Measurements from ENCODE around the gene SQSTM1.

DNA sequence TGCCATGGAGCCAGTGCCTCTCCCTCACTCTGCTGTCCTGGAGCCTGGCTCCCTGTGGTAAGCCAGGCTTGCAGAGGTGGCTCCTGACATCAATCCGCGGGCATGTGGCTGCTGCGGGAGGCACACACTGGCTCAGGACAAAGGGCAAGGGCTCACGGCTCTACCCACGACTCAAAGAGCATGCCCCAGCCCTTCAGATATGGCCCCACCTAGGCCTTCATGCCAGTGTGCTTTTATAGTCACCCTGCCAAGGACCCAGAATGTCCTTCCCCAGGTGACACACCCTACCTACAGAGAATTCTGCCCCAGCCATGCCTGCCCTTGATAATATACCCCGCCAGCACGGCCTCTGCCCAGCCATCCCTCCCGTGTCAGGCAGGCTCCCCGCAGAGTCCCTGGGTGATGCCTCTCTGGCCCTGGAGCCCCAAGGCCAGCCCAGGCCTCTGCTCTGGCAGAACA lies 15.6 kb upstream of the SQSTM1 start:
- TF ChIP-seq POLR2A (IDR thresholded peaks at IDR 0.05): no peak
- TF ChIP-seq, protein P1, sequence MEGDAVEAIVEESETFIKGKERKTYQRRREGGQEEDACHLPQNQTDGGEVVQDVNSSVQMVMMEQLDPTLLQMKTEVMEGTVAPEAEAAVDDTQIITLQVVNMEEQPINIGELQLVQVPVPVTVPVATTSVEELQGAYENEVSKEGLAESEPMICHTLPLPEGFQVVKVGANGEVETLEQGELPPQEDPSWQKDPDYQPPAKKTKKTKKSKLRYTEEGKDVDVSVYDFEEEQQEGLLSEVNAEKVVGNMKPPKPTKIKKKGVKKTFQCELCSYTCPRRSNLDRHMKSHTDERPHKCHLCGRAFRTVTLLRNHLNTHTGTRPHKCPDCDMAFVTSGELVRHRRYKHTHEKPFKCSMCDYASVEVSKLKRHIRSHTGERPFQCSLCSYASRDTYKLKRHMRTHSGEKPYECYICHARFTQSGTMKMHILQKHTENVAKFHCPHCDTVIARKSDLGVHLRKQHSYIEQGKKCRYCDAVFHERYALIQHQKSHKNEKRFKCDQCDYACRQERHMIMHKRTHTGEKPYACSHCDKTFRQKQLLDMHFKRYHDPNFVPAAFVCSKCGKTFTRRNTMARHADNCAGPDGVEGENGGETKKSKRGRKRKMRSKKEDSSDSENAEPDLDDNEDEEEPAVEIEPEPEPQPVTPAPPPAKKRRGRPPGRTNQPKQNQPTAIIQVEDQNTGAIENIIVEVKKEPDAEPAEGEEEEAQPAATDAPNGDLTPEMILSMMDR (IDR thresholded peaks at IDR 0.05): no peak
